Gastrocnemius medialis (tissue), 4 donors: ENCODE results near the gene CD300C.

ENCODE experiments used
- CTCF ChIP-seq, 5 experiments: fragments of 450-650 bp in 3 of 5; fragments of 200-600 bp in 2 of 5; sonication (generic) in 2 of 5; IDR thresholded peaks in 4 of 5; conservative IDR thresholded peaks in 1 of 5; 1 replicate in 4 of 5; 2 replicates in 1 of 5; pipeline ENCODE4 v1.5.1; 2016 to 2019; ENCODE audit warnings: antibody characterized with exemption in 5 of 5, mild to moderate bottlenecking in 3 of 5, moderate library complexity in 3 of 5
- POLR2A ChIP-seq, 2 donors: fragments of 450-650 bp; IDR thresholded peaks; one replicate each; pipeline ENCODE4 v1.6.1; 2017; ENCODE audit warnings: antibody characterized with exemption in 2 of 2, mild to moderate bottlenecking in 2 of 2, moderate library complexity in 2 of 2

GRCh38 chr17:74561586-74561985 is 15.7 kb upstream of the CD300C start:
- no peak for TF ChIP-seq CTCF (IDR thresholded peaks at IDR 0.05 in 4 of 5, conservative IDR thresholded peaks at IDR 0.05 in 1 of 5)
- TF ChIP-seq POLR2A (IDR thresholded peaks at IDR 0.05), result no peak
